HEK293T (cell line): ENCODE results near the gene LAMC1.

ENCODE experiments used
- CTCF ChIA-PET: fragments of 350-600 bp; formaldehyde crosslinking; extraction: SDS; loops from one replicate; lab custom pipeline; 2021; ENCODE audit warnings: antibody characterized with exemption, inconsistent platforms; lab: Yijun Ruan, JAX
- POLR2A ChIA-PET: fragments of 350-600 bp; formaldehyde crosslinking; extraction: SDS; loops from one replicate; lab custom pipeline; 2020; ENCODE audit warnings: antibody characterized with exemption, inconsistent platforms; lab: Yijun Ruan, JAX
- DNase-seq: peaks from one replicate; pipeline ENCODE4 v3.0.0; 2012; ENCODE audit warnings: mixed read lengths; ENCODE audit errors: extremely low spot score
- ARNT ChIP-seq: fragments of 450-650 bp; IDR thresholded peaks from 2 replicates; pipeline ENCODE4 v1.6.1; 2017; ENCODE audit warnings: mild to moderate bottlenecking
- BHLHE40 ChIP-seq: fragments of 450-650 bp; IDR thresholded peaks from 2 replicates; pipeline ENCODE4 v1.6.1; 2016; ENCODE audit warnings: mild to moderate bottlenecking, moderate library complexity, borderline replicate concordance
- CTBP1 ChIP-seq: fragments of 450-650 bp; IDR thresholded peaks from 2 replicates; pipeline ENCODE4 v1.6.1; 2016; ENCODE audit warnings: borderline replicate concordance
- ELF4 ChIP-seq: fragments of 450-650 bp; IDR thresholded peaks from 2 replicates; pipeline ENCODE4 v1.6.1; 2017; ENCODE audit warnings: antibody characterized with exemption
- FOXA1 ChIP-seq: fragments of 450-650 bp; IDR thresholded peaks from 2 replicates; pipeline ENCODE4 v1.6.1; 2016; ENCODE audit warnings: mild to moderate bottlenecking
- FOXK2 ChIP-seq: fragments of 450-650 bp; IDR thresholded peaks from 2 replicates; pipeline ENCODE4 v1.6.1; 2016; ENCODE audit warnings: mild to moderate bottlenecking
- FOXM1 ChIP-seq: fragments of 450-650 bp; IDR thresholded peaks from 2 replicates; pipeline ENCODE4 v1.6.1; 2017; ENCODE audit warnings: mild to moderate bottlenecking, borderline replicate concordance
- HDGF ChIP-seq: fragments of 450-650 bp; IDR thresholded peaks from 2 replicates; pipeline ENCODE4 v1.6.1; 2017; ENCODE audit warnings: antibody characterized with exemption, borderline replicate concordance
- L3MBTL2 ChIP-seq: fragments of 450-650 bp; conservative IDR thresholded peaks from 2 replicates; pipeline ENCODE4 v1.6.1; 2016; ENCODE audit warnings: mild to moderate bottlenecking
- LEF1 ChIP-seq: fragments of 450-650 bp; IDR thresholded peaks from 2 replicates; pipeline ENCODE4 v1.6.1; 2017; ENCODE audit warnings: mild to moderate bottlenecking, borderline replicate concordance
- NFRKB ChIP-seq: fragments of 450-650 bp; IDR thresholded peaks from 2 replicates; pipeline ENCODE4 v1.6.1; 2016; ENCODE audit warnings: mild to moderate bottlenecking, moderate library complexity
- PKNOX1 ChIP-seq: fragments of 450-650 bp; IDR thresholded peaks from 2 replicates; pipeline ENCODE4 v1.6.1; 2016
- SP1 ChIP-seq: fragments of 450-650 bp; IDR thresholded peaks from 2 replicates; pipeline ENCODE4 v1.6.1; 2017
- SUZ12 ChIP-seq: fragments of 450-650 bp; IDR thresholded peaks from 2 replicates; pipeline ENCODE4 v1.6.1; 2016; ENCODE audit warnings: mild to moderate bottlenecking
- TARDBP ChIP-seq: fragments of 450-650 bp; IDR thresholded peaks from 2 replicates; pipeline ENCODE4 v1.6.1; 2016
- ZNF384 ChIP-seq: fragments of 450-650 bp; IDR thresholded peaks from 2 replicates; pipeline ENCODE4 v1.6.1; 2016

Gene LAMC1

GRCh38 chr1:183039985-183040447 lies 16.8 kb downstream of the LAMC1 start:
- ChIA-PET POLR2A (no interaction called here), CTCF (interaction anchor here (1.4 kb wide), 1 partner anchor 195 kb away, joined by 4 read pairs; no protein-coding TSS in a partner anchor)
- no peak for DNase-seq
- TF ChIP-seq FOXM1: no peak
- TF ChIP-seq PKNOX1: peak; percentile 80

- no peak for DNase-seq
- POLR2A ChIA-PET: no interaction called here
- CTCF ChIA-PET: interaction anchor here (1.4 kb wide), 1 partner anchor 194 kb away, joined by 4 read pairs; no protein-coding TSS in a partner anchor
These were observed 17.3 kb downstream of the LAMC1 start for GRCh38 chr1:183040547-183040971.

GRCh38 chr1:183043254-183043653 lies 20.0 kb downstream of the LAMC1 start:
- POLR2A ChIA-PET: interaction anchor here (1.3 kb wide), 1 partner anchor 16 kb away, joined by 3 read pairs; no protein-coding TSS in a partner anchor
- TF ChIP-seq ARNT: no peak
- TF ChIP-seq ELF4: no peak
- no peak for TF ChIP-seq FOXK2
- no peak for TF ChIP-seq FOXM1
- no peak for TF ChIP-seq HDGF
- no peak for TF ChIP-seq L3MBTL2
- TF ChIP-seq PKNOX1: no peak
- TF ChIP-seq NFRKB: no peak
- no peak for TF ChIP-seq CTBP1
- TF ChIP-seq FOXA1: no peak
- TF ChIP-seq LEF1: no peak
- TF ChIP-seq SUZ12: no peak
- TF ChIP-seq ZNF384: no peak
- no peak for TF ChIP-seq SP1
- TF ChIP-seq BHLHE40: no peak
- TF ChIP-seq TARDBP: no peak
- no peak for DNase-seq
- CTCF ChIA-PET: no interaction called here

More at GRCh38 chr1:183040547-183040971, 17.3 kb downstream of the LAMC1 start:
- TF ChIP-seq ELF4 (no peak), CTBP1 (no peak), TARDBP (no peak), SUZ12 (no peak), NFRKB (no peak), LEF1 (no peak), FOXM1 (no peak), PKNOX1 (no peak), FOXA1 (no peak), HDGF (no peak), FOXK2 (no peak), SP1 (no peak), ZNF384 (no peak)

- TF ChIP-seq ZNF384 (peak; percentile 27), CTBP1 (no peak), L3MBTL2 (no peak), ELF4 (no peak), LEF1 (no peak), FOXK2 (no peak), SP1 (no peak), PKNOX1 (peak; percentile 42; the same call in 1 of the 2 replicates), FOXM1 (no peak), SUZ12 (no peak), NFRKB (no peak)
- POLR2A ChIA-PET: interaction anchor here (1.3 kb wide), 1 partner anchor 17 kb away, joined by 3 read pairs; no protein-coding TSS in a partner anchor
- DNase-seq: no peak
- CTCF ChIA-PET: interaction anchor here (0.5 to 1.0 kb wide), 3 partner anchors 9 to 392 kb away, joined by 3 to 5 read pairs (median 3); no protein-coding TSS in a partner anchor
These were observed 20.9 kb downstream of the LAMC1 start for GRCh38 chr1:183043872-183044854.
